K562 (cell line): Measurements from ENCODE around the gene DDC. TPM values are rescaled to one million over a fixed set of nuclear protein-coding genes. Genes with fewer than 3 reads are reported as not detected.

Source experiments
- CHAMP1 ChIP-seq: fragments of 450-650 bp; IDR thresholded peaks from 2 replicates; pipeline ENCODE4 v1.6.1; 2016; ENCODE audit warnings: mild to moderate bottlenecking
- CTCF ChIP-seq, 3 experiments: IDR thresholded peaks in 2 of 3; conservative IDR thresholded peaks in 1 of 3; 2 replicates each; pipeline ENCODE4 v1.5.1; 2011 to 2012; ENCODE audit warnings: low read length in 3 of 3, mild to moderate bottlenecking in 3 of 3, control low read depth in 2 of 3, improper control_type of control experiment in 1 of 3, inconsistent platforms in 1 of 3, low read depth in 1 of 3, mixed read lengths in 1 of 3, moderate library complexity in 1 of 3; ENCODE audit not compliant: insufficient read depth in 2 of 3
- MECOM ChIP-seq: fragments of 250-450 bp; sonication (Bioruptor Pico); IDR thresholded peaks from 2 replicates; pipeline ENCODE4 v1.8.0; 2022; ENCODE audit warnings: inconsistent platforms
- MGA ChIP-seq: fragments of 450-650 bp; IDR thresholded peaks from 2 replicates; pipeline ENCODE4 v1.6.1; 2016; ENCODE audit warnings: mild to moderate bottlenecking, moderate library complexity
- PHF8 ChIP-seq: fragments of 200-600 bp; sonication (generic); IDR thresholded peaks from 2 replicates; pipeline ENCODE4 v1.6.1; 2012; ENCODE audit warnings: mixed run types, mild to moderate bottlenecking, inconsistent platforms, low read length, moderate library complexity, borderline replicate concordance
- SMAD2 ChIP-seq: fragments of 150-350 bp; IDR thresholded peaks from 2 replicates; pipeline ENCODE4 v1.6.1; 2014; ENCODE audit warnings: low read depth, mild to moderate bottlenecking, low read length
- SPI1 ChIP-seq: IDR thresholded peaks from 2 replicates; pipeline ENCODE4 v1.6.1; 2011; ENCODE audit warnings: low read depth, low read length, control low read depth, borderline replicate concordance
- SRSF7 ChIP-seq: fragments of 200-400 bp; formaldehyde crosslinking; optimal IDR thresholded peaks from 2 replicates; pipeline ENCODE3; 2017; ENCODE audit warnings: mild to moderate bottlenecking, low read depth, low read length
- TEAD4 ChIP-seq, 2 experiments: sonication (generic) in 1 of 2; formaldehyde crosslinking in 1 of 2; IDR thresholded peaks; 2 replicates each; pipeline versions ENCODE4 v1.6.1 to v1.8.0; 2012 to 2022; ENCODE audit warnings: borderline replicate concordance in 1 of 2, inconsistent platforms in 1 of 2, low read length in 1 of 2, mild to moderate bottlenecking in 1 of 2, missing genetic modification reagents in 1 of 2
- ZFP36 ChIP-seq: fragments of 150-350 bp; IDR thresholded peaks from 2 replicates; pipeline ENCODE4 v1.6.1; 2018; ENCODE audit warnings: low read length, low read depth; ENCODE audit not compliant: partially characterized antibody
- ZNF175 ChIP-seq: fragments of 200-800 bp; sonication (Bioruptor generic); IDR thresholded peaks from 2 replicates; pipeline ENCODE4 v1.6.1; 2016; ENCODE audit warnings: low read depth, mild to moderate bottlenecking, missing genetic modification characterization, missing compliant biosample characterization
- polyA plus RNA-seq, 8 experiments: library from polyadenylated mRNA; depleted of rRNA in 4 of 8; stranded (reverse) in 5 of 8; unstranded in 3 of 8; fragments of >200 nt; fragmentation: Nextera tagmentation in 2 of 8; fragmentation: Illumina TruSeq in 1 of 8; extraction: Ambion mirVana in 2 of 8; extraction: Trizol in 1 of 8; gene quantifications; 2 replicates each; pipeline versions ENCODE4 v1.2.1 to v1.2.3, GENCODE V29; 2011 to 2014; ENCODE audit warnings: inconsistent platforms in 1 of 8, missing spikeins in 1 of 8
- total RNA-seq, 7 experiments: library from RNA; depleted of rRNA in 6 of 7; stranded (reverse); fragments of >200 nt in 6 of 7; fragmentation: Illumina TruSeq in 2 of 7; extraction: Trizol in 2 of 7; gene quantifications; 2 replicates each; pipeline versions ENCODE4 v1.2.1 to v1.2.3, GENCODE V29; 2011 to 2021; ENCODE audit warnings: low replicate concordance in 1 of 7

DDC gene
- total and polyA plus RNA-seq, 9 of the 15 experiments (the other 6 are each of a cell fraction or from before 2014, with no cell fraction given) = not detected

GRCh38 chr7:50416527-50417182 is 148.6 kb downstream of the DDC start (continued):
- 0 out of 2 replicates have a peak, but pooled peaks have one; percentile 17 for TF ChIP-seq MGA
- TF ChIP-seq CTCF (IDR thresholded peaks at IDR 0.05 in 2 of 3, conservative IDR thresholded peaks at IDR 0.05 in 1 of 3; ENCODE audit: insufficient read depth in 2 of 3, low read depth in 1 of 3, low read length in 3 of 3) = no peak
- TF ChIP-seq CHAMP1 = no peak
- no peak for TF ChIP-seq SRSF7
- no peak for TF ChIP-seq MECOM (CRISPR knock-in tag)
- no peak for TF ChIP-seq ZNF175 (CRISPR knock-in tag)
- no peak for TF ChIP-seq ZFP36
- TF ChIP-seq SPI1 = peak; percentile 76
- no peak for TF ChIP-seq PHF8
- no peak for TF ChIP-seq TEAD4 (IDR thresholded peaks at IDR 0.05; ENCODE audit: low read length)
- TF ChIP-seq TEAD4 (CRISPR knock-in tag; IDR thresholded peaks at IDR 0.05; ENCODE audit: borderline replicate concordance) = no peak
- TF ChIP-seq SMAD2 = no peak
